NCI-H748 treated with DMSO at 0.1 percent for 48 hours (cell line): ENCODE data around the gene CDC42EP4.

ENCODE experiments used
- DNase-seq: peaks from one replicate; lab custom pipeline; 2025; lab: John Stamatoyannopoulos, UW

The CDC42EP4 gene

GRCh38 chr17:73251871-73252270, 59.9 kb downstream of the CDC42EP4 start:
- no peak for DNase-seq

DNA sequence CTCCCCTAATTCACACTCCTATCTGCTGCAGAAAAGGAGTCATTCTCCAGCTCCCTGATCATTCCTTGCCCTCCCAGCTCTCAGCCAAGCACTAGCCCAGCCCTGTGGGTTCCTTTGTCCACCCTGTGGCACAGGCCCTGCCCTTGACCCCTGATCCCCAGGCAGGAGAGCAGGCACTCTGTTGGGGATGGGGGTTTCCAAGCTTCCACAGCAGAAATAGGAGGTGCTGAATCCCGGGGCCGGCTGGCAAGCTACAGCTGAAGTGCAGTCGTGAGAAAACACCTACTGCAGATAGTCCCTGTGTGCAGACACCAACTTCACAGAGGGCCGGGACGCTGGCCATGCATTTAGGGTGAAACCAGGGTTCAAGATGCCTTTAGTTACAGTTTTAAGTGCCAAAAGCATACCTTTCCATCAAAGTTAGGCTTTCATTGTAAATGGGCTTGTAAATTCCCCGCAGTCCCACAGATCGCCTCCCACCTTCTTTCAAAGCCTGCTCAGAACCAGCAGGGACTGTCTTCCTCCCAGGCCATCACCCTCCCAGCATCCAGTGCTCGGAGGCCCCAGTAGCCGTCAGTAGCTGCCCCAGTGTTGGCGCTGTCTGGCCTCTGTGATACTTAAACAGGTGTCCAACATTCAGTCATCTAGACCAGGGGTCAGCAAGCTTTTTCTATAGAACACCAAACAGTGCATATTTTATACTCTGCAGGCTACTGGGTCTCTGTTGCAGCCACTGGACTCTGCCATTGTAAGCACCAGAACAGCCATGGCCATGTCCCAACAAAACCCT, 60.8 kb downstream of the CDC42EP4 start:
- DNase-seq, result no peak

DNA sequence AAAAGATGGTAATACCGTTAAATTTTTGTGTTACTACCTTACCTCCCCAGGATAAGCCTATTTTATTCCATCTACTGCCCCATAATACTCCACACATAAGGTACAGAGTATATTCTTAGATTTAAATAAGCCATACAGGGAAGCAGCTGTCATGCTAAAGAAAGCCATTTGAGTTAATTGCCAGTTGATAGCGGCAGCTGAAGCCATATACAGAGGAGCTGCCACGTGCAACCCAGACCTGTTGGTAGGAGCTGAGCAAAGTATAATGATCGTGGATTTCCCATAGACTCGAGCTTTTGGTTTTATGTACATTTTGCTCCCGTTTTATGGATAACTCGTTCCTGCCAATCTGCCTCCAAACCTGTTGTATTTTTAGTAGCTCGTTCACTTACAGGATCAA, 62.1 kb downstream of the CDC42EP4 start:
- no peak for DNase-seq

GRCh38 chr17:73248532-73248931, 63.3 kb downstream of the CDC42EP4 start:
- DNase-seq, result no peak

- no peak for DNase-seq
Observed at GRCh38 chr17:73247726-73248125, 64.1 kb downstream of the CDC42EP4 start.

GRCh38 chr17:73240561-73240960, 71.2 kb downstream of the CDC42EP4 start:
- no peak for DNase-seq

GRCh38 chr17:73237714-73238113, 74.1 kb downstream of the CDC42EP4 start:
- DNase-seq, result no peak

- DNase-seq, result no peak
Observed at GRCh38 chr17:73234736-73235135, 77.1 kb downstream of the CDC42EP4 start.
